ENCODE data around the gene TYROBP. TPM values are rescaled to one million over a fixed set of nuclear protein-coding genes. Genes with fewer than 3 reads are reported as not detected.

Gene TYROBP
- total and polyA plus RNA-seq, 2 of the 4 experiments (the other 2 are of a cell fraction), result not detected

DNA sequence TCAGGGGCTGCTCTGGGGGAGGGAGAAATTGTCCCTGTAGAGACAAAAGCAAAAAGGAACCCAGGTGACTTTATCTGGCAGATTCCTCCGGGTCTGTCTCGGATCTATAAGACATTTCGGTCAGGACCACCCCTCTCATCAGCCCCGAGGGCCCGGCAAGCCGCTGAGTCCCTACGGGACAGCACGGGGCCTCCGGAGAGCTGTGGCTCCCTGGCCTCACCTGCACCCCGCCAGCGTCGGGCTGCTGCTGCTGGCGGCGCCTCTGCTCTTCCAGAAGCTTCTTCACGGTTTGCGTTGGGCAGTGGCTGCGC is 9.6 kb downstream of the TYROBP start:
- dilution Hi-C loops (cut with HindIII; ENCODE audit: low sequenced_read_pairs, unreplicated experiment) (no loop called here), intact Hi-C loops (cut with micrococcal nuclease) (no loop called here), in situ Hi-C loops (cut with MboI; ENCODE audit: low sequenced_read_pairs) (no loop called here)
- Histone ChIP-seq H2AFZ (replicated peaks; ENCODE audit: low read length, poor library complexity) (peak overlapping the region; percentile 98), H3K14ac (replicated peaks; ENCODE audit: low read depth, low read length) (no peak overlapping the region; the same call in 1 of the 2 replicates), H2AK9ac (replicated peaks; ENCODE audit: low read depth, low read length, poor library complexity) (peak overlapping the region; percentile 98), H2AK5ac (ENCODE audit: low read depth, low read length) (peak overlapping the region; percentile 15), H4K8ac (ENCODE audit: low read depth in 2 of 2, low read length in 2 of 2) (peak overlapping the region; percentile 44 to 99; a peak in 2 of 4 replicates), H2BK5ac (ENCODE audit: low read depth, low read length, poor library complexity, severe bottlenecking) (peak overlapping the region; percentile 94), H3K4me2 (ENCODE audit: low read depth, low read length) (peak overlapping the region; percentile 95), H3K9me3 (ENCODE audit: control insufficient read depth, insufficient read depth, low read length) (no peaks in the 10 kb centered on the region), H3K18ac (ENCODE audit: low read depth, low read length) (no peak overlapping the region; the same call in 1 of the 2 replicates), H3K56ac (ENCODE audit: extremely low read depth, insufficient read depth, low read length) (peak overlapping the region; percentile 64; the same call in 1 of the 2 replicates), H4K20me1 (ENCODE audit: insufficient read depth, low read length) (no peaks in the 10 kb centered on the region), H3K27ac (ENCODE audit: insufficient read depth, low read length) (peak overlapping the region; percentile 78), H3K79me1 (ENCODE audit: low read depth in 1 of 2, low read length in 2 of 2) (peaks cover 13 to 40% of the 10 kb centered on the region in 2 experiments; a peak in 3 of 4 replicates), H3K4me1 (ENCODE audit: control insufficient read depth, insufficient read depth, low read length) (peaks cover 23% of the 10 kb centered on the region), H3K9ac (ENCODE audit: low read depth, low read length) (peak overlapping the region; percentile 93), H3K4me3 (ENCODE audit: insufficient read depth, low read depth, low read length) (peak overlapping the region; percentile 79), H3K4ac (ENCODE audit: low read depth, low read length) (peak overlapping the region; percentile 79), H3K9me1 (ENCODE audit: insufficient read depth, low read length) (peaks cover 17% of the 10 kb centered on the region), H4K5ac (ENCODE audit: low read depth, low read length) (peak overlapping the region; percentile 77), H2BK15ac (ENCODE audit: low read depth, low read length) (no peak overlapping the region; the same call in 2 of the 3 replicates), H2BK20ac (ENCODE audit: low read depth, low read length) (no peak overlapping the region), H3K23ac (ENCODE audit: low read depth, low read length) (peak overlapping the region; percentile 19), H4K91ac (ENCODE audit: insufficient read depth, low read depth, low read length) (peak overlapping the region; percentile 61), H3K36me3 (ENCODE audit: control insufficient read depth, insufficient read depth, low read length) (peaks cover 18% of the 10 kb centered on the region), H2BK120ac (ENCODE audit: low read depth, low read length) (peak overlapping the region; percentile 36; the same call in 1 of the 2 replicates), H3K27me3 (ENCODE audit: control insufficient read depth, insufficient read depth, low read length) (no peaks in the 10 kb centered on the region)
- BruUV-seq (replicated peaks), result no TSS peak
- DNase-seq (no peak), ATAC-seq (ENCODE audit: low read depth) (no peak)
- ChIA-PET POLR2A (ENCODE audit: unreplicated experiment) (interaction anchor here (0.6 kb wide), 1 partner anchor 15 kb away, joined by 3 read pairs; no protein-coding TSS in a partner anchor), CTCF (no interaction called here)
- 10% methylated on average over 4 of the region's 17 CpGs; no CpG with 5 or more reads in 1 of the 2 experiments for WGBS, 2 experiments (ENCODE audit: extremely low coverage in 2 of 2, insufficient read length in 1 of 2)
- TF ChIP-seq SMC3 (IDR thresholded peaks at IDR 0.05; ENCODE audit: low read depth, low read length) (no peak), CEBPB (IDR thresholded peaks at IDR 0.05; ENCODE audit: low read depth, low read length) (no peak), MAFK (IDR thresholded peaks at IDR 0.05; ENCODE audit: low read depth, low read length) (no peak), BHLHE40 (IDR thresholded peaks at IDR 0.05; ENCODE audit: low read depth, low read length) (no peak), RFX5 (IDR thresholded peaks at IDR 0.05; ENCODE audit: low read depth, low read length) (no peak), MXI1 (IDR thresholded peaks at IDR 0.05; ENCODE audit: borderline replicate concordance, low read depth, low read length) (no peak), FOS (IDR thresholded peaks at IDR 0.05; ENCODE audit: low read depth, low read length) (no peak), NFE2L2 (IDR thresholded peaks at IDR 0.05; ENCODE audit: low read depth, low read length) (no peak), CHD1 (IDR thresholded peaks at IDR 0.05; ENCODE audit: low read depth, low read length) (no peak), MAZ (IDR thresholded peaks at IDR 0.05; ENCODE audit: borderline replicate concordance, low read depth, low read length) (no peak), POLR2A (IDR thresholded peaks at IDR 0.05; ENCODE audit: low read depth, low read length) (no peak), RCOR1 (IDR thresholded peaks at IDR 0.05; ENCODE audit: insufficient replicate concordance, low read length) (no peak), RAD21 (IDR thresholded peaks at IDR 0.05; ENCODE audit: low read length) (no peak)
- TF ChIP-seq, protein P1, sequence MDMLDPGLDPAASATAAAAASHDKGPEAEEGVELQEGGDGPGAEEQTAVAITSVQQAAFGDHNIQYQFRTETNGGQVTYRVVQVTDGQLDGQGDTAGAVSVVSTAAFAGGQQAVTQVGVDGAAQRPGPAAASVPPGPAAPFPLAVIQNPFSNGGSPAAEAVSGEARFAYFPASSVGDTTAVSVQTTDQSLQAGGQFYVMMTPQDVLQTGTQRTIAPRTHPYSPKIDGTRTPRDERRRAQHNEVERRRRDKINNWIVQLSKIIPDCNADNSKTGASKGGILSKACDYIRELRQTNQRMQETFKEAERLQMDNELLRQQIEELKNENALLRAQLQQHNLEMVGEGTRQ (IDR thresholded peaks at IDR 0.05; ENCODE audit: low read depth, low read length), result no peak
- TF ChIP-seq, protein P2, sequence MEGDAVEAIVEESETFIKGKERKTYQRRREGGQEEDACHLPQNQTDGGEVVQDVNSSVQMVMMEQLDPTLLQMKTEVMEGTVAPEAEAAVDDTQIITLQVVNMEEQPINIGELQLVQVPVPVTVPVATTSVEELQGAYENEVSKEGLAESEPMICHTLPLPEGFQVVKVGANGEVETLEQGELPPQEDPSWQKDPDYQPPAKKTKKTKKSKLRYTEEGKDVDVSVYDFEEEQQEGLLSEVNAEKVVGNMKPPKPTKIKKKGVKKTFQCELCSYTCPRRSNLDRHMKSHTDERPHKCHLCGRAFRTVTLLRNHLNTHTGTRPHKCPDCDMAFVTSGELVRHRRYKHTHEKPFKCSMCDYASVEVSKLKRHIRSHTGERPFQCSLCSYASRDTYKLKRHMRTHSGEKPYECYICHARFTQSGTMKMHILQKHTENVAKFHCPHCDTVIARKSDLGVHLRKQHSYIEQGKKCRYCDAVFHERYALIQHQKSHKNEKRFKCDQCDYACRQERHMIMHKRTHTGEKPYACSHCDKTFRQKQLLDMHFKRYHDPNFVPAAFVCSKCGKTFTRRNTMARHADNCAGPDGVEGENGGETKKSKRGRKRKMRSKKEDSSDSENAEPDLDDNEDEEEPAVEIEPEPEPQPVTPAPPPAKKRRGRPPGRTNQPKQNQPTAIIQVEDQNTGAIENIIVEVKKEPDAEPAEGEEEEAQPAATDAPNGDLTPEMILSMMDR (conservative IDR thresholded peaks at IDR 0.05; ENCODE audit: low read depth, low read length), result no peak
- TF ChIP-seq, protein P3, sequence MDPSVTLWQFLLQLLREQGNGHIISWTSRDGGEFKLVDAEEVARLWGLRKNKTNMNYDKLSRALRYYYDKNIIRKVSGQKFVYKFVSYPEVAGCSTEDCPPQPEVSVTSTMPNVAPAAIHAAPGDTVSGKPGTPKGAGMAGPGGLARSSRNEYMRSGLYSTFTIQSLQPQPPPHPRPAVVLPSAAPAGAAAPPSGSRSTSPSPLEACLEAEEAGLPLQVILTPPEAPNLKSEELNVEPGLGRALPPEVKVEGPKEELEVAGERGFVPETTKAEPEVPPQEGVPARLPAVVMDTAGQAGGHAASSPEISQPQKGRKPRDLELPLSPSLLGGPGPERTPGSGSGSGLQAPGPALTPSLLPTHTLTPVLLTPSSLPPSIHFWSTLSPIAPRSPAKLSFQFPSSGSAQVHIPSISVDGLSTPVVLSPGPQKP (IDR thresholded peaks at IDR 0.05; ENCODE audit: borderline replicate concordance, low read depth, low read length), result no peak
